Thyroid gland (tissue), 4 donors: Measurements from ENCODE around the gene POMT1. TPM values are rescaled to one million over a fixed set of nuclear protein-coding genes. Genes with fewer than 3 reads are reported as not detected.
"Not testable (repeated sequence)": the region's sequence is repeated elsewhere in the genome, so short reads cannot be mapped to it uniquely, and the experiment has no call there.

ENCODE experiments used
- DNase-seq, 2 donors: peaks; one replicate each; pipeline ENCODE4 v3.0.0-alpha.2; 2019
- H3K27ac ChIP-seq, 3 donors: fragments of 200-600 bp; sonication (generic); 1 replicate in 2 of 3; 2 replicates in 1 of 3; pipeline ENCODE4 v1.5.1; 2016 to 2019; ENCODE audit warnings: mild to moderate bottlenecking in 1 of 3, moderate library complexity in 1 of 3
- H3K27me3 ChIP-seq: fragments of 200-600 bp; sonication (generic); one replicate; pipeline ENCODE4 v1.5.1; 2019
- H3K36me3 ChIP-seq, 2 donors: fragments of 200-600 bp; sonication (generic); one replicate each; pipeline ENCODE4 v1.5.1; 2016 to 2019
- H3K4me1 ChIP-seq, 2 donors: fragments of 200-600 bp; sonication (generic); one replicate each; pipeline ENCODE4 v1.5.1; 2017 to 2019
- H3K4me3 ChIP-seq, 3 donors: fragments of 200-600 bp; sonication (generic); replicated peaks in 1 of 3; 1 replicate in 2 of 3; 2 replicates in 1 of 3; pipeline ENCODE4 v1.5.1; 2016; ENCODE audit warnings: mild to moderate bottlenecking in 1 of 3
- H3K9me3 ChIP-seq: fragments of 200-600 bp; sonication (generic); one replicate; pipeline ENCODE4 v1.5.1; 2017
- POLR2A ChIP-seq, 2 donors: fragments of 450-650 bp; IDR thresholded peaks; one replicate each; pipeline ENCODE4 v1.6.1; 2017; ENCODE audit warnings: antibody characterized with exemption in 2 of 2, mild to moderate bottlenecking in 2 of 2, moderate library complexity in 1 of 2
- WGBS, 2 donors: methylation state at CpG; one replicate each; pipeline ENCODE4 v1.1.5; 2017; 5-methylcytosine and 5-hydroxymethylcytosine counted together
- intact Hi-C: fragments of 100-400 bp; cut with DNase I; formaldehyde crosslinking; loops from one replicate; pipeline ENCODE4 v1.15.1; 2023
- total RNA-seq, 4 donors: library from RNA; depleted of rRNA; stranded (reverse); fragments of >200 nt; gene quantifications; one replicate each; pipeline ENCODE4 v1.2.3, GENCODE V29; 2016
- TF ChIP-seq, protein P1 (sequence below), 6 experiments: fragments of 200-600 bp in 3 of 6; fragments of 450-650 bp in 3 of 6; sonication (generic) in 3 of 6; IDR thresholded peaks; one replicate each; pipeline ENCODE4 v1.5.1; 2016 to 2019; ENCODE audit warnings: antibody characterized with exemption in 6 of 6, mild to moderate bottlenecking in 2 of 6, inconsistent platforms in 1 of 6, moderate library complexity in 1 of 6

Gene POMT1
- total RNA-seq, 4 donors from 2014 or later, result 21.8 to 51.0 (median 33.9) TPM

DNA sequence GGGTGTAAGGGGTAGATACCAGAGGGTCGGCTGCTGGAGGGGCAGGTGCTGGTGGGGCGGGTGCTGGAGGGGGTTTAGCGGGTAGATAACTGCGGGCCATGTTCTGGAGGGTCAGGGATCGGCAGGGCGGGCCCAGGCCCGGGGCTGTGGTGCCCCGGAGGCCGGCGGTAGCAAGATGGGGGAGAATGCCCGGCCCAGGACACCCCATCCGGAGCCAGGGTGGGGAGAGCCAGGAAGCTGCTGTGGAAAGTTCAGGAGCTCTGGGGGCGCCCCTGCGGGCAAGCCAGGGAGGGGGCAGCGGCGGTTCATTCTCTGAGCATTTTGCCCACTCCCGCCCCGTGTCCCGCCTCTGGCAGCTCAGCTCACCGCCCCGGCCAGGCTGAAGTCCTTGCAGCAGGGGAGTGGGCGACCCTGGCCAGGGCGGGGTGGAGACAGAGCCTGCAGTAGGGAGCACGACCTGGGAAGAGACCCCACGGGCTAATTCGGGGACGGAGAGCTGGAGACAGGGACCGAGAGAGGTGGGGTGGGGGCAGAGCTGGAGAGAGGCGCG, 43.1 kb downstream of the POMT1 start:
- no peak for DNase-seq
- H3K27ac ChIP-seq, result no peak overlapping the region
- intact Hi-C loops, result no loop called here
- no peak for TF ChIP-seq POLR2A (IDR thresholded peaks at IDR 0.05)
- TF ChIP-seq, protein P1, sequence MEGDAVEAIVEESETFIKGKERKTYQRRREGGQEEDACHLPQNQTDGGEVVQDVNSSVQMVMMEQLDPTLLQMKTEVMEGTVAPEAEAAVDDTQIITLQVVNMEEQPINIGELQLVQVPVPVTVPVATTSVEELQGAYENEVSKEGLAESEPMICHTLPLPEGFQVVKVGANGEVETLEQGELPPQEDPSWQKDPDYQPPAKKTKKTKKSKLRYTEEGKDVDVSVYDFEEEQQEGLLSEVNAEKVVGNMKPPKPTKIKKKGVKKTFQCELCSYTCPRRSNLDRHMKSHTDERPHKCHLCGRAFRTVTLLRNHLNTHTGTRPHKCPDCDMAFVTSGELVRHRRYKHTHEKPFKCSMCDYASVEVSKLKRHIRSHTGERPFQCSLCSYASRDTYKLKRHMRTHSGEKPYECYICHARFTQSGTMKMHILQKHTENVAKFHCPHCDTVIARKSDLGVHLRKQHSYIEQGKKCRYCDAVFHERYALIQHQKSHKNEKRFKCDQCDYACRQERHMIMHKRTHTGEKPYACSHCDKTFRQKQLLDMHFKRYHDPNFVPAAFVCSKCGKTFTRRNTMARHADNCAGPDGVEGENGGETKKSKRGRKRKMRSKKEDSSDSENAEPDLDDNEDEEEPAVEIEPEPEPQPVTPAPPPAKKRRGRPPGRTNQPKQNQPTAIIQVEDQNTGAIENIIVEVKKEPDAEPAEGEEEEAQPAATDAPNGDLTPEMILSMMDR (IDR thresholded peaks at IDR 0.05), result no peak
- 1 to 3% methylated on average over 12 to 23 of the region's 30 CpGs for WGBS, 2 donors
- no peaks in the 10 kb centered on the region for H3K36me3 ChIP-seq
- no peak overlapping the region for H3K4me3 ChIP-seq
- H3K9me3 ChIP-seq, result no peaks in the 10 kb centered on the region
- peaks cover 16% of the 10 kb centered on the region for H3K27me3 ChIP-seq
- H3K4me1 ChIP-seq, result peaks cover 11 to 21% of the 10 kb centered on the region in 2 donors

DNA sequence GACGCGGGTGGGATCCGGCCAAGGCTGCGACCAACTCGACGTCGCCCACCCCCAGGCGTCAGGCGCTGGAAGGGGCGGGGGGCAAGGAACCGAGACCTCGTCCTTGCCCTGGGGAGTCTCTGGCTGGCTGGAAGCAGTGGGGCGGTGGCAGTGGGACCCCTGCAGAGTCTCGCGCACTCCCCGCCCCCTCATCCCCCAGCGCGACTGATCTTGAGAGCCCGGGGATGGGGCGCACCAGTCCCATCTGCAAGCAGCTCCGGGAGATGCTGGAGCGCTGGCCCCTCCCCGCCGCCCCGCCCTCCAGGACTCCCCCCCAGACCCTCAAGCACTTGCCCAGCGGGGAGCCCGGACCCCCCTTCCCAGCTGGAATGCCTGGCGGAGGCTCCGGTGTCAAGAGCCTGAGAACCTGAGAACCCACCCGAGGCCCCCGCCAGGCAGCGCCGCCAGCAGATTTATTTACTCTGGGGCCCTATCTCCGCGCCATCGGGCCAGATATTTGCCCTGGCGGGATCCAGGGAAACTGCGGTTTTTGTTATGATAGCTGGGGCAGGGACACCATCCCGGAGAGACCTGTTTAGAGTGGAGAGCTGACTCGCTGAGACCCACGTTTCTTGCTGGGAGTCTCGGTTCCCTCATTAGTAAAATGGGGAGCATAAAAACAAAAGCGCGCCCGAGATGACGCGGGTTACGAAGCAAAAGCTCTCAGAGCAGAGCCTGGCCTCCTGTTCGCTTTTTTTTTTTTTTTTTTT, 43.8 kb downstream of the POMT1 start:
- peaks cover 16% of the 10 kb centered on the region for H3K27me3 ChIP-seq
- no peak for TF ChIP-seq POLR2A (IDR thresholded peaks at IDR 0.05)
- TF ChIP-seq, protein P1 (IDR thresholded peaks at IDR 0.05), result peak in 1 of 6 experiments; percentile 10
- no peak overlapping the region for H3K4me3 ChIP-seq
- 2 to 5% methylated on average over 16 to 33 of the region's 49 CpGs for WGBS, 2 donors
- no peaks in the 10 kb centered on the region for H3K9me3 ChIP-seq
- DNase-seq, result no peak
- H3K36me3 ChIP-seq, result no peaks in the 10 kb centered on the region
- peaks cover 11 to 21% of the 10 kb centered on the region in 2 donors for H3K4me1 ChIP-seq
- intact Hi-C loops, result no loop called here
- H3K27ac ChIP-seq, result no peak overlapping the region

DNA sequence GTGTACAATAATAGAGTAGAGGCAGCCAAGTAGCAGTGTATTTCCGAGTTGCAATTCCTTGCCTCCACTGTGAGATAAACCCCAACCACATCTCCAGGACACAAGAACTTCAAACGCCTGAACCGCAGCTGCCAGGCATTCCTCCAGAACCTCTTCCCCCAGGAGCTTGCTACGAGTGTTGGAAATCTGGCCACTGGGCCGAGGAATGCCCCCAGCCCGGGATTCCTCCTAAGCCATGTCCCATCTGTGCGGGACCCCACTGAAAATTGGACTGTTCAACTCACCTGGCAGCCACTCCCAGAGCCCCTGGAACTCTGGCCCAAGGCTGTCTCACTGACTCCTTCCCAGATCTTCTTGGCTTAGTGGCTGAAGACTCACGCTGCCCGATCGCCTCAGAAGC, 46.5 kb downstream of the POMT1 start:
- H3K9me3 ChIP-seq, H3K36me3 ChIP-seq, intact Hi-C loops, H3K4me3 ChIP-seq, H3K27ac ChIP-seq, DNase-seq: not testable (repeated sequence)
- WGBS, 2 donors, result 79 to 87% methylated on average over 7 to 10 of the region's 10 CpGs
- peaks cover 16% of the 10 kb centered on the region for H3K27me3 ChIP-seq
- H3K4me1 ChIP-seq, result peaks cover 11 to 21% of the 10 kb centered on the region in 2 donors

DNA sequence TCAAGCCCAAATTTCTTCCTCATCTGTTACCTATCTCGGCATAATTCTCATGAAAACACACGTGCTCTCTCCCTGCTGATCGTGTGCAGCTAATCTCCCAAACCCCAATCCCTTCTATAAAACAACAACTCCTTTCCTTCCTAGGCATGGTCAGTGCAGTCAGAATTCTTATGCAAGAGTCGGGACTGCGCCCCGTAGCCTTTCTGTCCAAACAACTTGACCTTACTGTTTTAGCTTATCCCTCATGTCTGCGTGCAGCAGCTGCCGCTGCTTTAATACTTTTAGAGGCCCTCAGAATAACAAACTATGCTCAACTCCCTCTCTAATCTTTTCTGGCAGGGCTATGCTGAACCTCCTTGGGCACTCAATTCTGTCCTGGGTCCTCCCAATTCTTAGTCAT, 47.7 kb downstream of the POMT1 start:
- Histone ChIP-seq H3K4me1 (peaks cover 9 to 17% of the 10 kb centered on the region in 2 donors), H3K27me3 (peaks cover 11% of the 10 kb centered on the region)
- DNase-seq, intact Hi-C loops, H3K9me3 ChIP-seq, H3K27ac ChIP-seq, H3K4me3 ChIP-seq, H3K36me3 ChIP-seq: not testable (repeated sequence)
- 49 to 59% methylated on average over 8 of the region's 8 CpGs for WGBS, 2 donors

DNA sequence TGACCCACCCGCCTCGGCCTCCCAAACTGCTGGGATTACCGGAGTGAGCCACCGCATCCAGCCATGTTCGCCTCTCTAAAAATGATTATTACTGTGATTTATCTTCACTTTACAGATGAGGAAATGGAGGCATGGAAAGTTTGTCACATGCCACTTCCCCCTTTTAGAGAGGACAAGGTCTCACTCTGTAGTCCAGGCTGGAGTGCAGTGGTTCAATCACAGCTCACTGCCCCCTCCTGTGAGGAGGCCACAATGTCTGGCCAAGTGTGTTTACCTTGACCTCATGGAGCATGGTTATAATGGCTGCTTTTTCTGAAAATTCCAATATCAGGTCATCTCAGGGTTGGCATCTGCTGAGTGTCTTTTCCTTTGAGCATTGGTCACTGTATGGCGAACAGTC, 49.3 kb downstream of the POMT1 start:
- no peak for DNase-seq
- Histone ChIP-seq H3K36me3 (no peaks in the 10 kb centered on the region), H3K27ac (no peak overlapping the region), H3K9me3 (no peaks in the 10 kb centered on the region), H3K4me3 (no peak overlapping the region), H3K4me1 (peaks cover 0 to under 1% of the 10 kb centered on the region in 2 donors), H3K27me3 (no peaks in the 10 kb centered on the region)
- 75 to 87% methylated on average over 6 of the region's 6 CpGs for WGBS, 2 donors
- intact Hi-C loops, result no loop called here
- no peak for TF ChIP-seq POLR2A (IDR thresholded peaks at IDR 0.05)
- TF ChIP-seq, protein P1 (IDR thresholded peaks at IDR 0.05), result no peak

DNA sequence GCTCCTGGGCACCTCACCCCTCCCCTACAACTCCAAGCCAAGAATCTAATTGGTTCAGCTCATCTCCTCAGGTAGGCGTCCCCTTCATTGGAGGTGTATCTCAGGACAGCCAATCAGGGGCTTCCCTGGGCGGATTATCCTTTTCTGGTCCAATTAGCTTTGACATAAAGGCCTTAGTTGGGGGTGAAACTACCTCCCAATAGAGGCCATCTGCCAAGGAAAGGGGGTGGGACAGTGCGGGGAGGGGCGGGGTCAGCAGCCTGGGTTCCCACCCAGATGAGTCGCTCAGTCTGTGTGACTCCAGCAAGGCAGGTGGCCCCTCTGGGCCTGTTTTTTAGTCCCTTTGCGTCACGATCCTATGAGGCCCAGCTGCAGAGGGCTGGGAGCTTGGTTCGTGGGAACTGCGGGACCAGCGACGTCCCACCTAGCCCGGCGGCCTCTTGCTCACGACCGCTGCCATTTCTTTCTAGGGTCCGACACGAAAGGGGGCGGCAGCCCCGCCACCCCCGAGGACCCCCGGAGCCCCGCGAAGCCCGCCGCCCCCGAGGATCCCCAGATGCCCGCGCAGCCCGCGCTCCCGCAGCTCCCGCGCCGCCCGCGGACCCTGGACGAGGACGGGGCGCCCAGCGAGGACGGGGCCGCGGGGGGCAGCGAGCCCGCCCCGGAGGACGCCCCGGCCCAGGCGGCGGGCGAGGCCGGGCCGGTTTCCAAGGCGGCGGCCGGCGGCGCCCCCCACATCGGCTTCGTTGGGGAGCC, 51.5 kb downstream of the POMT1 start:
- Histone ChIP-seq H3K9me3 (no peaks in the 10 kb centered on the region), H3K4me1 (no peaks in the 10 kb centered on the region), H3K27ac (no peak overlapping the region), H3K4me3 (no peak overlapping the region), H3K27me3 (no peaks in the 10 kb centered on the region), H3K36me3 (no peaks in the 10 kb centered on the region)
- DNase-seq, result no peak
- intact Hi-C loops, result no loop called here
- WGBS, 2 donors, result 68 to 100% methylated on average over 2 to 32 of the region's 60 CpGs
- TF ChIP-seq, protein P1 (IDR thresholded peaks at IDR 0.05), result no peak
- TF ChIP-seq POLR2A (IDR thresholded peaks at IDR 0.05), result no peak
